Mesothelial cell of epicardium (in vitro differentiated cells): ENCODE results near the gene ACSS1. TPM values are rescaled to one million over a fixed set of nuclear protein-coding genes. Genes with fewer than 3 reads are reported as not detected.

Experiments
- DNase-seq, 2 experiments: peaks; one replicate each; pipeline ENCODE4 v3.0.0; 2021; ENCODE audit warnings: low spot score in 2 of 2; ENCODE audit not compliant: unreplicated experiment in 2 of 2
- H3K27ac Mint-ChIP-seq: 2 replicates; pipeline ENCODE4 v1.8.0; 2021; ENCODE audit warnings: mixed read lengths
- H3K27me3 Mint-ChIP-seq: 2 replicates; pipeline ENCODE4 v1.8.0; 2021; ENCODE audit warnings: low read depth, mixed read lengths
- H3K36me3 Mint-ChIP-seq: 2 replicates; pipeline ENCODE4 v1.8.0; 2021; ENCODE audit warnings: mixed read lengths
- H3K4me1 Mint-ChIP-seq: 2 replicates; pipeline ENCODE4 v1.8.0; 2021; ENCODE audit warnings: mixed read lengths
- H3K4me3 Mint-ChIP-seq: 2 replicates; pipeline ENCODE4 v1.8.0; 2021; ENCODE audit warnings: mild to moderate bottlenecking, moderate library complexity, mixed read lengths
- H3K9me3 Mint-ChIP-seq: 2 replicates; pipeline ENCODE4 v1.8.0; 2021; ENCODE audit warnings: mixed read lengths
- total RNA-seq: library from RNA; stranded (reverse); gene quantifications from 3 replicates; pipeline ENCODE4 v1.2.1, GENCODE V29; 2021
- TF ChIP-seq, protein P1 (sequence below): fragments of 200-600 bp; sonication (generic); IDR thresholded peaks from one replicate; pipeline ENCODE4 v1.5.0; 2021; ENCODE audit warnings: antibody characterized with exemption; ENCODE audit not compliant: unreplicated experiment

ACSS1 gene
- total RNA-seq, 1 donor from 2014 or later: 4.8 TPM

DNA sequence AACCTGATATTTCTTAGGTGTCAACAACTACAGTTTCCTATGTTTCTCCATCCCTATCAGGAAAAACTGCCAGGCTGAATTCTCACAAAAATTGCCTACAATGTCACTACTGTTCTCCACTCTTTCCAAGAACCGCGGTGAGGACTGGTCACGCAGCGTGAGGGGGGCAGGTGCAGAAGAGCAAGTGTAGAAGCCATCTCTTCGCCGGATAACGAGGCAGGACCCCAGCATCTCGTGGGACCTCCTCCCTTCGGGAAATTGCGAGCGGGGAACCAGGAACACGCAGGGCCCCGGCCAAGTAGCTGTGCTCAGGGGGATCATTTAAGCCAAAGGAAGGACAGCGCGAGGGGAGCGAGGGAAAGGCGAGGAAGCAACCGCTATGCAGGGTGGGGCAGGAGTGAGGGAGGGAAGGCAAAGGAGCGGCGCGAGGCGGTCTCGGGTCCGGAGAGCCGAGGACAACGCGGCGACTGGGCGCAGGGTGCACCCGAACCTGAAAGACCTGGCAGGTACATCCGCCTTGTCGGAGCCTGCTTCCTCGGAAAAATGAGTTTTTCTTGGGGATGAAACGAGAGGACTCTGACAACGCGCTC is 65.9 kb downstream of the ACSS1 start:
- peak overlapping the region; percentile 91 for H3K4me3 Mint-ChIP-seq
- DNase-seq: peak in 1 of 2 experiments; percentile 56
- peak overlapping the region; percentile 94 for H3K27ac Mint-ChIP-seq
- H3K27me3 Mint-ChIP-seq: peaks cover 4% of the 10 kb centered on the region
- TF ChIP-seq, protein P1, sequence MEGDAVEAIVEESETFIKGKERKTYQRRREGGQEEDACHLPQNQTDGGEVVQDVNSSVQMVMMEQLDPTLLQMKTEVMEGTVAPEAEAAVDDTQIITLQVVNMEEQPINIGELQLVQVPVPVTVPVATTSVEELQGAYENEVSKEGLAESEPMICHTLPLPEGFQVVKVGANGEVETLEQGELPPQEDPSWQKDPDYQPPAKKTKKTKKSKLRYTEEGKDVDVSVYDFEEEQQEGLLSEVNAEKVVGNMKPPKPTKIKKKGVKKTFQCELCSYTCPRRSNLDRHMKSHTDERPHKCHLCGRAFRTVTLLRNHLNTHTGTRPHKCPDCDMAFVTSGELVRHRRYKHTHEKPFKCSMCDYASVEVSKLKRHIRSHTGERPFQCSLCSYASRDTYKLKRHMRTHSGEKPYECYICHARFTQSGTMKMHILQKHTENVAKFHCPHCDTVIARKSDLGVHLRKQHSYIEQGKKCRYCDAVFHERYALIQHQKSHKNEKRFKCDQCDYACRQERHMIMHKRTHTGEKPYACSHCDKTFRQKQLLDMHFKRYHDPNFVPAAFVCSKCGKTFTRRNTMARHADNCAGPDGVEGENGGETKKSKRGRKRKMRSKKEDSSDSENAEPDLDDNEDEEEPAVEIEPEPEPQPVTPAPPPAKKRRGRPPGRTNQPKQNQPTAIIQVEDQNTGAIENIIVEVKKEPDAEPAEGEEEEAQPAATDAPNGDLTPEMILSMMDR: no peak
- H3K4me1 Mint-ChIP-seq: peaks cover 39% of the 10 kb centered on the region
- no peaks in the 10 kb centered on the region for H3K36me3 Mint-ChIP-seq
- H3K9me3 Mint-ChIP-seq: no peaks in the 10 kb centered on the region

DNA sequence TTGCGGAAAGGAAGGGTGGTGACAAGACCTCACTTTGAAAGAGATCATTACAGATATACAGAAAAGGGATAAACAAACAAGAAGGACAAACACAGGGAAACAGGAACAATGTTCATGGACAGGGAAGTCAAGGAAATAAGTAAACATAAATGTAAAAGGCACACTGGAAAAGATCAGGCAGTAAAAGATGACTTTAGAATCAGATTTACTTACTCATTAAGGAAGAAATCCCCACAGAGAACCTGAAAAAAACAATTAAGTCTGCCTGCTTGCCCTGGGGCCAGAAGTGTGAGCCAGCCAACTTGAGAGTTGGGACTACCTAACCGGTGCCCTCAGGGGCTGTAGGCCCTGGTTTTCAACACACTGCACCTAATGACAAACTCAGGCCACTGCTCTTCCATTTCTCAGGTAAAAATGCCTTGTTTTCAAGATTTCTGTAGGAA is 67.1 kb downstream of the ACSS1 start:
- no peak for DNase-seq
- peaks cover 34% of the 10 kb centered on the region for H3K4me1 Mint-ChIP-seq
- no peaks in the 10 kb centered on the region for H3K36me3 Mint-ChIP-seq
- H3K9me3 Mint-ChIP-seq: no peaks in the 10 kb centered on the region
- H3K4me3 Mint-ChIP-seq: peak overlapping the region; percentile 91
- no peaks in the 10 kb centered on the region for H3K27me3 Mint-ChIP-seq
- TF ChIP-seq, protein P1: no peak
- H3K27ac Mint-ChIP-seq: no peak overlapping the region

DNA sequence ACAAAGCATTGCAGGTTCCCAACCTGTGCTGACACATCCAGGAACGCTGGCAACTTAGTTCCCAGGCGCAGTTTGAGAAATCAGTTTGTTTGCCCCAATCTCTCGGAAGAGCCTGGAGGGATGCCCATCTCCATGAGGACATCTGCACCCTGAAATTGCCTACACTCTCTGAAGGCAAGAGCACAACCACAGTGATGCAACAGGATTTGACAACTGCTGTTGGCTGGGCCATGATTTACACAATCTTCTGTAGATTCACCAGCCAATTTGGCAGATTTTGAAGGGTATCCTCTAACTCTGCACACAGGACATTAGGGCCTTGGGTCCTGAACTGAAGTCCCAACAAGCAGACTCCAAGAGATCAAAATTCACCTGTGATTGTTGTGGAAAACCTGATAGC is 68.8 kb downstream of the ACSS1 start:
- no peaks in the 10 kb centered on the region for H3K27me3 Mint-ChIP-seq
- TF ChIP-seq, protein P1: no peak
- H3K27ac Mint-ChIP-seq: no peak overlapping the region
- H3K4me1 Mint-ChIP-seq: peaks cover 24% of the 10 kb centered on the region
- no peaks in the 10 kb centered on the region for H3K9me3 Mint-ChIP-seq
- H3K36me3 Mint-ChIP-seq: no peaks in the 10 kb centered on the region
- no peak overlapping the region for H3K4me3 Mint-ChIP-seq
- no peak for DNase-seq

DNA sequence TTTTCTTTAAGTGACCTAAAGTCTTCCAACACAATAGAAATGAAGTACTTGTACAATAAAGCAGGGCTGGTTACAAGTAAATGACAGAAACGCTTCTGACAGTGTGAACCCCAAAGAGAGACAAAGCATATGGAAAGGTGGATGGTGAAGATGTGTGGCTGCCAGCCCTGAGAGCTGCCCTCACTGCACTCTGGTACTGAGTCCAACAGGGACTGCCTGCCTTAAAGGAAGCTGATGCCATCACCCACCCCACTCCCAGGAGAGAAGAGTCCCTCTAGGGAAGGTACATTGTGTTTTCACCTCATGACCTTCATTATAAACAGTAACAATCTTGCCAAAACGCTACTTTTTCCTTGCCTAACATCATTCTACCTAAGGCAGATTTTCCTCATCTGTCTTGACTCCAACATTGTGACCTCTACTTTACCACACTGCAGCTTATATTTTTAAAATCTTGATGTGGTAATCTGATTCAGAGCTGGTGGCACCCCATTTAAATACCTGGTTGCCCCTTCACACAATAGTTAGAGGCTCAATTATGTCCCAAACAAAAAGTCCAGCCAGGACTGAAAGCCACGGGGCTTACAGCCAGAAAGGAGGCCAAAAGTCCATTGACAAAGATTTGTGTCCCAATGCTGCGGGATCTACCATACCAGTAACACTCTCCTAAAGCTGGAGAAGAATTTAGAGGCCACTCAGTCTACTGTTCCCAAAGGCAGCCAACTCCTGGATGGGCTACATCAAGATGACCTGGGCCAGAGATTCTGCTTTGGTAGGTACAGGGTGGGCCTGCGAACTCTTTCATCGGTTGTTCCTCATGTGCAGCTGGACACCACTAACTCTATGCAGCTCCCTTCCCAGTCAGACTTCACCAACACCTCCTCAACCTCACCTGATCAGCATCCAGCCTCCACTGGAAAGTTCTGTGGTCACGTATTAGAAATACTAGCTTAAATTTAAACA is 69.8 kb downstream of the ACSS1 start:
- Mint-ChIP-seq H3K27me3 (no peaks in the 10 kb centered on the region), H3K27ac (no peak overlapping the region), H3K9me3 (no peaks in the 10 kb centered on the region), H3K4me1 (peaks cover 14% of the 10 kb centered on the region), H3K36me3 (no peaks in the 10 kb centered on the region), H3K4me3 (no peak overlapping the region)
- DNase-seq: peak in 1 of 2 experiments; percentile 14
- TF ChIP-seq, protein P1: no peak

DNA sequence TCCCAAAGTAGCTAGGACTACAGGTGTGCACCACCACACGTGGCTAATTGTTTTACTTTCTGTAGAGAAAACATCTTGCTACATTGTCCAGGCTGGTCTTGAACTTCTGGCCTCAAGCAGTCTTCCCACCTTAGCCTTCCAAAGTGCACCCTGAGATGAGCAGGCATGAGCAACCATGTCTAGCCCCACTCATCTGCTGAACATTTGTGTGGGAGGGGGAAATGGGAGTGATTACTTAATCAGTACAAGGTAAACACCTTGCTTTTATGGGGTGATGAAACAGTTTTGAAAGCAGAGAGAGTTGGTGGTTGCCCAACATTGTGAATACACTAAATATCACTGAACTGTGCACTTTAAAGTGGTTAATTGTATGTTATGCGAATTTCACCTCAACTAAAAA is 70.7 kb downstream of the ACSS1 start:
- Mint-ChIP-seq H3K4me1 (peaks cover 14% of the 10 kb centered on the region), H3K9me3 (no peaks in the 10 kb centered on the region), H3K27ac (no peak overlapping the region), H3K27me3 (no peaks in the 10 kb centered on the region), H3K36me3 (peaks cover 8% of the 10 kb centered on the region), H3K4me3 (no peak overlapping the region)
- TF ChIP-seq, protein P1: no peak
- no peak for DNase-seq
